Measurements from ENCODE around the gene KAT14.
"Not testable (repeated sequence)": the region's sequence is repeated elsewhere in the genome, so short reads cannot be mapped to it uniquely, and the experiment has no call there.

The KAT14 gene

GRCh38 chr20:18226741-18227140 lies 89.1 kb downstream of the KAT14 start:
- H3K4me3 ChIP-seq (ENCODE audit: low read depth in 1 of 2, low read length in 2 of 2); H3K9ac ChIP-seq (ENCODE audit: low read length); H3K27me3 ChIP-seq (ENCODE audit: control insufficient read depth in 1 of 2, insufficient read depth in 2 of 2, low read length in 2 of 2); H3K27ac ChIP-seq (ENCODE audit: low read depth, low read length); H3K9me3 ChIP-seq (ENCODE audit: low read length); H3K36me3 ChIP-seq (ENCODE audit: insufficient read depth, low read length): not testable (repeated sequence)
- H3K4me1 ChIP-seq (ENCODE audit: insufficient read depth, low read length): peaks cover 11% of the 10 kb centered on the region

- Histone ChIP-seq H3K27me3 (ENCODE audit: control insufficient read depth in 1 of 2, insufficient read depth in 2 of 2, low read length in 2 of 2) (no peaks in the 10 kb centered on the region), H3K9ac (ENCODE audit: low read length) (no peak overlapping the region), H3K9me3 (ENCODE audit: low read length) (no peaks in the 10 kb centered on the region), H3K27ac (ENCODE audit: low read depth, low read length) (no peak overlapping the region), H3K4me1 (ENCODE audit: insufficient read depth, low read length) (no peaks in the 10 kb centered on the region), H3K4me3 (ENCODE audit: low read depth in 1 of 2, low read length in 2 of 2) (no peak overlapping the region), H3K36me3 (ENCODE audit: insufficient read depth, low read length) (no peaks in the 10 kb centered on the region)
These were observed 95.8 kb downstream of the KAT14 start for GRCh38 chr20:18233408-18233943.

All from muscle layer of colon (tissue), 2 donors.